Measurements from ENCODE around the gene SPTLC2.

Gene SPTLC2

GRCh38 chr14:77485901-77486678, 130.3 kb downstream of the SPTLC2 start:
- DNase-seq (ENCODE audit: low read depth): no peak

GRCh38 chr14:77485256-77485655, 131.2 kb downstream of the SPTLC2 start:
- no peak for TF ChIP-seq CTCF (IDR thresholded peaks at IDR 0.05; ENCODE audit: low read depth, low read length, missing control alignments)
- DNase-seq (ENCODE audit: low read depth): no peak

More at GRCh38 chr14:77485901-77486678, 130.3 kb downstream of the SPTLC2 start:
- no peak overlapping the region for H3K4me3 ChIP-seq (ENCODE audit: low read depth, low read length)
- no peak for TF ChIP-seq CTCF (IDR thresholded peaks at IDR 0.05; ENCODE audit: low read depth, low read length, missing control alignments)

DNA sequence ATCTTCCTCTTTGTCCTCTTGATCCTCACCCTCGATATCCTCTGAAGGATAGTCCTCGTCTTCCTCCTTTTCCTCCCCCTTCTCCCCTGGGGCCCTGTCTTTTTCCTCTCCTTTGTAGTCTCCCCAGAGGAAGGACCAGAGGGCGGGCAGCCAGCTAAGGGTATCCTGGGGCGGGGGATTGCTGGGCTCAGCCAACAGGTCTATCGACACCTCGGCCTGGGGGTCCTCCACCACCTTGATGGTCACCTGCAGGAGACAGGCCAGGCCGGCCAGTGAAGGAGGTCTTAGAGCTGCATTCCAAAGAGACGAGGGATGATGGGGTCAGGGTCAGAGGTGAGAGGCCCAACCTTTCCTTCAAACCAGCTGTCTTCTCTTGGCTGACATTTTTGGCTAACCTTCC, 134.0 kb downstream of the SPTLC2 start:
- DNase-seq (ENCODE audit: low read depth): no peak
- TF ChIP-seq CTCF (IDR thresholded peaks at IDR 0.05; ENCODE audit: low read depth, low read length, missing control alignments): no peak
- no peak overlapping the region for H3K4me3 ChIP-seq (ENCODE audit: low read depth, low read length)

More at GRCh38 chr14:77485256-77485655, 131.2 kb downstream of the SPTLC2 start:
- no peak overlapping the region for H3K4me3 ChIP-seq (ENCODE audit: low read depth, low read length)

GRCh38 chr14:77478796-77479195, 137.6 kb downstream of the SPTLC2 start:
- DNase-seq (ENCODE audit: low read depth): peak; percentile 27

GRCh38 chr14:77478029-77478428, 138.4 kb downstream of the SPTLC2 start:
- no peak for TF ChIP-seq CTCF (IDR thresholded peaks at IDR 0.05; ENCODE audit: low read depth, low read length, missing control alignments)
- DNase-seq (ENCODE audit: low read depth): no peak
- no peak overlapping the region for H3K4me3 ChIP-seq (ENCODE audit: low read depth, low read length)

More at GRCh38 chr14:77478796-77479195, 137.6 kb downstream of the SPTLC2 start:
- TF ChIP-seq CTCF (IDR thresholded peaks at IDR 0.05; ENCODE audit: low read depth, low read length, missing control alignments): no peak
- no peak overlapping the region for H3K4me3 ChIP-seq (ENCODE audit: low read depth, low read length)

GRCh38 chr14:77475432-77476115, 140.9 kb downstream of the SPTLC2 start:
- no peak for TF ChIP-seq CTCF (IDR thresholded peaks at IDR 0.05; ENCODE audit: low read depth, low read length, missing control alignments)
- no peak overlapping the region for H3K4me3 ChIP-seq (ENCODE audit: low read depth, low read length)
- no peak for DNase-seq (ENCODE audit: low read depth)
